Stimulated activated CD4-positive, alpha-beta T cell treated with anti-CD3 and anti-CD28 coated beads, Interleukin-12 subunit alpha, Interleukin-12 subunit beta, amount 100 ng/mL, for 48 hours (primary cell): ENCODE measurements around the gene STRIP1.

Experiments used
- DNase-seq, 3 donors: peaks; one replicate each; pipeline ENCODE4 v3.0.0-alpha.2; 2020; ENCODE audit warnings: low read depth in 2 of 3, low spot score in 1 of 3

STRIP1 gene

GRCh38 chr1:110089561-110090275 is 55.3 kb downstream of the STRIP1 start:
- no peak for DNase-seq

- no peak for DNase-seq
These were observed 57.0 kb downstream of the STRIP1 start for GRCh38 chr1:110091381-110091780.

GRCh38 chr1:110091791-110092190 is 57.4 kb downstream of the STRIP1 start:
- DNase-seq = no peak

- DNase-seq = no peak
These were observed 58.6 kb downstream of the STRIP1 start for GRCh38 chr1:110092991-110093390.

GRCh38 chr1:110094931-110095654 is 60.7 kb downstream of the STRIP1 start:
- no peak for DNase-seq

- DNase-seq = no peak
These were observed 63.2 kb downstream of the STRIP1 start for GRCh38 chr1:110097507-110098221.

GRCh38 chr1:110098222-110099026 is 64.0 kb downstream of the STRIP1 start:
- DNase-seq = no peak

GRCh38 chr1:110100335-110100734 is 65.9 kb downstream of the STRIP1 start:
- no peak for DNase-seq

GRCh38 chr1:110102081-110102480 is 67.7 kb downstream of the STRIP1 start:
- DNase-seq = no peak
